Measurements from ENCODE around the gene CHTF18.
"Not testable (repeated sequence)": the region's sequence is repeated elsewhere in the genome, so short reads cannot be mapped to it uniquely, and the experiment has no call there.

The CHTF18 gene

GRCh38 chr16:832652-833336 is 44.4 kb downstream of the CHTF18 start:
- DNase-seq: no peak

GRCh38 chr16:833411-833810 is 45.0 kb downstream of the CHTF18 start:
- no peak for DNase-seq

GRCh38 chr16:835373-835772 is 47.0 kb downstream of the CHTF18 start:
- DNase-seq: no peak

GRCh38 chr16:836221-836620 is 47.8 kb downstream of the CHTF18 start:
- DNase-seq: no peak

GRCh38 chr16:836822-837221 is 48.4 kb downstream of the CHTF18 start:
- DNase-seq: not testable (repeated sequence)

- DNase-seq: no peak
Observed at GRCh38 chr16:838741-839140, 50.3 kb downstream of the CHTF18 start.

GRCh38 chr16:839643-840408 is 51.4 kb downstream of the CHTF18 start:
- no peak for DNase-seq

- no peak for DNase-seq
Observed at GRCh38 chr16:840561-841454, 52.4 kb downstream of the CHTF18 start.

GRCh38 chr16:841455-842060 is 53.1 kb downstream of the CHTF18 start:
- no peak for DNase-seq

- no peak for DNase-seq
Observed at GRCh38 chr16:842061-842476, 53.6 kb downstream of the CHTF18 start.

- no peak for DNase-seq
Observed at GRCh38 chr16:842711-843560, 54.5 kb downstream of the CHTF18 start.

GRCh38 chr16:843771-844170 is 55.4 kb downstream of the CHTF18 start:
- DNase-seq: no peak

- no peak for DNase-seq
Observed at GRCh38 chr16:844638-845350, 56.4 kb downstream of the CHTF18 start.

- no peak for DNase-seq
Observed at GRCh38 chr16:845351-845745, 56.9 kb downstream of the CHTF18 start.

GRCh38 chr16:847151-847550 is 58.7 kb downstream of the CHTF18 start:
- no peak for DNase-seq
